Ishikawa (cell line): ENCODE results near the gene ABTB2.

Experiments used
- CEBPB ChIP-seq: IDR thresholded peaks from 2 replicates; pipeline ENCODE4 v1.6.1; 2012
- CREB1 ChIP-seq: IDR thresholded peaks from 2 replicates; pipeline ENCODE4 v1.6.1; 2012; ENCODE audit warnings: low read depth
- EGR1 ChIP-seq: IDR thresholded peaks from 2 replicates; pipeline ENCODE4 v1.6.1; 2012
- EP300 ChIP-seq: IDR thresholded peaks from 2 replicates; pipeline ENCODE4 v1.6.1; 2012; ENCODE audit warnings: borderline replicate concordance
- FOXM1 ChIP-seq: IDR thresholded peaks from 2 replicates; pipeline ENCODE4 v1.6.1; 2012; ENCODE audit warnings: low read depth, borderline replicate concordance
- NFIC ChIP-seq: IDR thresholded peaks from 2 replicates; pipeline ENCODE4 v1.6.1; 2012
- RAD21 ChIP-seq: IDR thresholded peaks from 2 replicates; pipeline ENCODE4 v1.6.1; 2012; ENCODE audit warnings: low read depth
- TAF1 ChIP-seq: IDR thresholded peaks from 2 replicates; pipeline ENCODE4 v1.6.1; 2012; ENCODE audit warnings: low read depth, mild to moderate bottlenecking
- TCF12 ChIP-seq: IDR thresholded peaks from 2 replicates; pipeline ENCODE4 v1.6.1; 2012; ENCODE audit warnings: low read depth
- TEAD4 ChIP-seq: IDR thresholded peaks from 2 replicates; pipeline ENCODE4 v1.6.1; 2012
- YY1 ChIP-seq: IDR thresholded peaks from 2 replicates; pipeline ENCODE4 v1.6.1; 2012; ENCODE audit warnings: low read depth
- ZBTB7A ChIP-seq: IDR thresholded peaks from 2 replicates; pipeline ENCODE4 v1.6.1; 2012; ENCODE audit warnings: low read depth
- TF ChIP-seq, protein P1 (sequence below): IDR thresholded peaks from 2 replicates; pipeline ENCODE4 v1.6.1; 2012
- TF ChIP-seq, protein P2 (sequence below): IDR thresholded peaks from 2 replicates; pipeline ENCODE4 v1.6.1; 2012; ENCODE audit warnings: low read depth, mild to moderate bottlenecking

ABTB2 gene

DNA sequence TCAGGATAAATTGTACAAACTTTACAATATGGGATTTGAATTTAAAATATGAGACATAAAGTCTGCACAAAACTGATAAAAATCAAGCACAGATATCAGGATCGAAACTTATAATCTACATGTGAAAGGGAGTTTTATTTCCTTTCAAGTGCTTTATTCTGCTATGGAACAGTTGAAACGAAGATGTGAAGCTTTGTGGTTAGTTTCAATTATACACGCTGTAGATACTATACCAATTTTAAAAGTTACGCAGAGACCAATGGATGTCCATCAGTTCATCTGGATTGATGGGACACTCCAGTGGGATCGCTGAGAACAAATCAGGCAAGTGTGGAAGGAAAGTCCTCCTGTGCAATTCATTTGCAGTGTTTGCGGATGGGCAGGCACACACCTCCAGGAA, 46.5 kb upstream of the ABTB2 start:
- TF ChIP-seq YY1 (no peak), EP300 (no peak), RAD21 (no peak), TAF1 (no peak), EGR1 (no peak), TCF12 (no peak), FOXM1 (no peak), CREB1 (no peak), ZBTB7A (no peak), NFIC (no peak)
- TF ChIP-seq, protein P1, sequence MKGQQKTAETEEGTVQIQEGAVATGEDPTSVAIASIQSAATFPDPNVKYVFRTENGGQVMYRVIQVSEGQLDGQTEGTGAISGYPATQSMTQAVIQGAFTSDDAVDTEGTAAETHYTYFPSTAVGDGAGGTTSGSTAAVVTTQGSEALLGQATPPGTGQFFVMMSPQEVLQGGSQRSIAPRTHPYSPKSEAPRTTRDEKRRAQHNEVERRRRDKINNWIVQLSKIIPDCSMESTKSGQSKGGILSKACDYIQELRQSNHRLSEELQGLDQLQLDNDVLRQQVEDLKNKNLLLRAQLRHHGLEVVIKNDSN: no peak

DNA sequence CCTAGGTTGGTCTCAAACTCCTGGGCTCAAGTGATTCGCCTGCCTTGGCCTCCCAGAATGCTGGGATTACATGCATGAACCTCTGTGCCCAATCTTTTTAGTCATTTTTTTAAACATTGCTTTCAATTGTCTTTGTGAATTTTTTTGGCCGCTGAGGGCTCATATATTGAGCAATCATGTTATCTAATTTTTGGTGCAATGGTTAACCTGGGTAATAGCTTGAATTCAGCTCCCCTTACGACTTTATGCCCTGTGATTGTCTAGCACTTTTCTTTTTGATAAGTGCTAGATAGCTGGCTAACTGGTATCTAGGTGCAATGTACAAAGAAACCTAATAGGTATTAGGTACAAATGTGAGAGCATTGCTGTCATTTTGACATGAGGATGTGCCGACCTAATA, 45.6 kb upstream of the ABTB2 start:
- TF ChIP-seq TEAD4 (no peak), EP300 (no peak), NFIC (no peak), TCF12 (no peak), CREB1 (no peak), CEBPB (no peak), FOXM1 (no peak), EGR1 (no peak)
- TF ChIP-seq, protein P2, sequence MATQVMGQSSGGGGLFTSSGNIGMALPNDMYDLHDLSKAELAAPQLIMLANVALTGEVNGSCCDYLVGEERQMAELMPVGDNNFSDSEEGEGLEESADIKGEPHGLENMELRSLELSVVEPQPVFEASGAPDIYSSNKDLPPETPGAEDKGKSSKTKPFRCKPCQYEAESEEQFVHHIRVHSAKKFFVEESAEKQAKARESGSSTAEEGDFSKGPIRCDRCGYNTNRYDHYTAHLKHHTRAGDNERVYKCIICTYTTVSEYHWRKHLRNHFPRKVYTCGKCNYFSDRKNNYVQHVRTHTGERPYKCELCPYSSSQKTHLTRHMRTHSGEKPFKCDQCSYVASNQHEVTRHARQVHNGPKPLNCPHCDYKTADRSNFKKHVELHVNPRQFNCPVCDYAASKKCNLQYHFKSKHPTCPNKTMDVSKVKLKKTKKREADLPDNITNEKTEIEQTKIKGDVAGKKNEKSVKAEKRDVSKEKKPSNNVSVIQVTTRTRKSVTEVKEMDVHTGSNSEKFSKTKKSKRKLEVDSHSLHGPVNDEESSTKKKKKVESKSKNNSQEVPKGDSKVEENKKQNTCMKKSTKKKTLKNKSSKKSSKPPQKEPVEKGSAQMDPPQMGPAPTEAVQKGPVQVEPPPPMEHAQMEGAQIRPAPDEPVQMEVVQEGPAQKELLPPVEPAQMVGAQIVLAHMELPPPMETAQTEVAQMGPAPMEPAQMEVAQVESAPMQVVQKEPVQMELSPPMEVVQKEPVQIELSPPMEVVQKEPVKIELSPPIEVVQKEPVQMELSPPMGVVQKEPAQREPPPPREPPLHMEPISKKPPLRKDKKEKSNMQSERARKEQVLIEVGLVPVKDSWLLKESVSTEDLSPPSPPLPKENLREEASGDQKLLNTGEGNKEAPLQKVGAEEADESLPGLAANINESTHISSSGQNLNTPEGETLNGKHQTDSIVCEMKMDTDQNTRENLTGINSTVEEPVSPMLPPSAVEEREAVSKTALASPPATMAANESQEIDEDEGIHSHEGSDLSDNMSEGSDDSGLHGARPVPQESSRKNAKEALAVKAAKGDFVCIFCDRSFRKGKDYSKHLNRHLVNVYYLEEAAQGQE: no peak

DNA sequence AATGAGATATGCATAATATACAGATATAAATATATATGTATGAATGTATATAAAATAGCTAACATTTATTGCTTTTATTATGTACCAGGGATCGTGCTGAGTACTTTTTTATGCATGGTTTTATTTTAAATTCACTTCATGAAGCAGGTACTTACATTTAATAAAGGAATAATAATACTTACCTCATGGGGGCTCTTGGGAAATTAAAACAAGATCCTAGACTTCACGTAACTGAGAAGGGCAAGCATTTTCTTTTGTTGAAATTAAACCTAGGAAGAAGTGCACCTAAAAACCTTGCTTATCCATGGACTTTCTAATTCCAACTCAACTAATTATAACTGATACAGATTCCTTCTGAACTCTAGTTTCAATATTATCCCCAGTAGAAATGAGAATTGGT, 40.0 kb upstream of the ABTB2 start:
- TF ChIP-seq EGR1 (no peak), FOXM1 (no peak), RAD21 (no peak), CREB1 (no peak)

DNA sequence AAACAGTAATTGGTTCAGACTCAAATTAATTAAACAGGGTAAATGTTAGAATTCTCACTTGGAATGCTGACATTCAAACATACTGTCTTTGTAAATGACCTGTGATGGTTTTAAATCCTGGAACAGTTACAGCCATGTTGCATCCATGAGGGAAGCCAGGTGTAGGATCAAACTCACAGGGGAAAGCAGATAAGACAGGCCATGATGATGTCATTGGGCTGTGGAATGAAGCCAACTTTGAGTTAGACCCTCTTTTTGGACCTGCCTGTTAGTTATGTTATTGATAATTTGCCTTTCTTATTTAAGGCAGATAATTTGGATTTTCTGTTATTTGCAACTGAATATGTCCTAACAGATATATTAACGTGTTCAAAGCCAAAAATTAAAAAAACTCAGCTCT, 39.3 kb upstream of the ABTB2 start:
- TF ChIP-seq YY1 (no peak), CEBPB (no peak), FOXM1 (no peak), EP300 (no peak), TEAD4 (no peak), CREB1 (no peak), EGR1 (no peak), TCF12 (no peak), ZBTB7A (no peak)
- TF ChIP-seq, protein P2: no peak

DNA sequence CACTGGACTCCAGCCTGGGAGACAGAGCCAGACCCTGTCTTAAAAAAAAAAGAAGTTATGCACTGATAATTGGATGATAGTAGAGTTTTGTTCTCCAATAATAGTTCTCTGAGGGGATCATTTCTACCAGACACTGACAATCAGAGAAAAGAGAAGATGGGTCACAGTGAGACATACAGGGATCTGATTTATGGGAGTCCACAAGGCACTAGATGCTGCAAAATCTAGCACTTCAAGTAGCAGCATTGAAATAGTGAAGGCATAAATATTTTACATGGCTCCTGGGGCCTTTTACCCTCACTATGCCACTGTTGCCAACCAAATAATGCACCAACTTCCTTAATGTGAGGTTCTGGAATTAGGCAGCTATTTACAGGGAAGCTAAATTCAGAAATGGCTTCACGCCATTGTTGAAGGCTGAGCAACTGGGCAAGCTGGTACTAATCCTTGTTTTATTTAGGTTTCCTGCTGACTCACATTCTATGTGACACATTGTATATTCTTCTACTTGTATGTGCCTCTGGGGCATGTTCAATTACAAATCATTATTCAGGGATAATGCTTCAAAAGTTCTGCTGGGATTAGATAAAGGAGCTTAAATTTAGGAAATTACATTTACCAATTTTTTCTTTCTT, 38.2 kb upstream of the ABTB2 start:
- TF ChIP-seq FOXM1: no peak
- no peak for TF ChIP-seq CREB1
- TF ChIP-seq EP300: no peak
- TF ChIP-seq EGR1: no peak
- TF ChIP-seq TCF12: no peak
- TF ChIP-seq, protein P1: no peak

DNA sequence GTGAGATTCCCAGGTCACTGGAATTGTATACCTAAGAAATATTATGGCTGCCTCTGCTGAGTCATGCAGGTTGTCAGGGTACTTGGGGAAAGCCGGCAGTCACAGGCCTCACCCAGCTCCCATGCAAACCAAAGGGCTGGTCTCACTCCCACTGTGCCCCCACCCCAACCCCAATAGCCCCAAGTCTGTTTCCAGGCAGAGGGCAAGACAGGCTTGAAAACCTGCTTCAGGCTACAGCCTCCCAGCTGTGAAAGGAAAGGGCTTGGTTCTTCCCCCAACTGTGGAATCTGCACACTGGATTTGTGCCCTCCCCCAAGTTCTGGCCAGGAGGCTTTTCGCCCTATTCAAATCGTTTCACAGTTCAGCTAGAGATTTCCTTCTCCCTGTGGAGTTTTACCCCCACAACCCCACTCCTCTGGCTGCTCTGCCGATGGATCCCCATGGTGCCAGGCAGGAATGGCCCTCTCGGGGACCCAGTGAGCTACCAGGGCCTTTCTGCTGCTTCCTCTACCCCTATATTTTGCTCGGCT, 37.0 kb upstream of the ABTB2 start:
- TF ChIP-seq, protein P2: no peak
- TF ChIP-seq TAF1: no peak
- no peak for TF ChIP-seq YY1
- no peak for TF ChIP-seq TEAD4
- no peak for TF ChIP-seq RAD21
- TF ChIP-seq CEBPB: no peak
- TF ChIP-seq FOXM1: no peak
- no peak for TF ChIP-seq TCF12
- TF ChIP-seq EP300: no peak
- no peak for TF ChIP-seq NFIC
- TF ChIP-seq CREB1: no peak
